GM12892 (cell line): ENCODE measurements around the gene ADAMTS2.

ENCODE experiments used
- POLR2A ChIP-seq: IDR thresholded peaks from 2 replicates; pipeline ENCODE4 v1.6.1; 2011; ENCODE audit warnings: low read depth, low read length, control low read depth
- POLR2AphosphoS5 ChIP-seq: IDR thresholded peaks from 2 replicates; pipeline ENCODE4 v1.6.1; 2011; ENCODE audit warnings: low read depth, low read length, control low read depth

DNA sequence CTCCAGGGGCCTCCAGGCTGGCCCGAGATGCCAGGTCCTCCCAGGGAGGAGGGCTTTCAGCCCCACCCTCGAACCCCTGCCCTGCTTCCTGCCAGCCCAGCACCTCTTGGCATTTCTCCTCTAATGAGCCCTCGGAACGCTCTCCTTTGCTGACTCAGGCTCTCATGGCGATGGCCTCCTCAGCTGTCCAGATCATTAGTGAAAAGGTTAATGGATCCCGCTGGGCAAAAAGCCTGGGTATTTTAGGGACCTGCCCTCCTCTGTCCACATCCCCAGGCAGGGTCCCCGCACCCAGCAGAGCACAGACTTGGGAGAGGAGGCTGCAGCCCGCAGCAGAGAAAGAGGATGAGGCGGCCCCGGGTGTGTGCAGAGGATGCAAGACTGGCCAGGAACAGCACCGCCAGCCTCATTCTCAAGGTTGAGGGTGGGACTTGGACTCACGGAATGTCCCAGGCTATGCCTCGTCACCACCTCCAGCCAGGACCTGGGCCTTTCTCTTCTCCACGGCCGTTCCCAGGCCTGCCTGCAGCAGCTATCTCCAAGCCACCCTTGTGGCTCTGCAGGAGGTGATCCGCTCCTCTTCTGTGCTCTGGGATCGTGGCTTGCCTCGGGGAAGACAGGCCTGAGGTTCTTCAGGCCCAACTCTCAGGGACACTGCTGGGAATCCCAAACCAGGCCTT is 23.0 kb upstream of the ADAMTS2 start:
- TF ChIP-seq POLR2AphosphoS5 (no peak), POLR2A (no peak)
